ENCODE measurements around the gene OVCH1.
"Not testable (repeated sequence)": the region's sequence is repeated elsewhere in the genome, so short reads cannot be mapped to it uniquely, and the experiment has no call there.

Gene OVCH1

DNA sequence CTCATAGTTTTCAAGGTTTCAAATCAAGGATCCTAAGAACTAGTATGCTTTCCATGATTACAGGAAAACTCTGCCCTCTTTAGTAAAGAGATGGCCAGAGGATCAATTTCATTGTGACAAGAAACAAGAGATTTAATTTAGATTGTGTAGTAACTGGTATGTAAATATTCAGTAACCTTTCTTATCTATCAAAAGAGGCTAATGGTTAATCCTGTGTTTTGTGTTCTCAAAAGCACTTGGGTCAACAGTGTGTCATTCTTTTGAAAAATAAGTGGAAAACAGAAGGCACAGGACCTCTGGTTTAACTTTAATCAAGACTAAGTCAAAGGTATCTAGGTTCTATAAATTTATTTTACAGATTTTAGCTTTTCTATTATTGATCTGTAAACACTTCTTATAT lies 59.9 kb downstream of the OVCH1 start:
- Histone ChIP-seq H3K27ac (ENCODE audit: low read depth, low read length) (no peak overlapping the region), H2AFZ (ENCODE audit: low read length, unreplicated experiment) (no peak overlapping the region), H3K4me1 (ENCODE audit: control insufficient read depth, insufficient read depth, low read length, unreplicated experiment) (no peaks in the 10 kb centered on the region), H3K4me3 (ENCODE audit: low read depth, low read length) (no peak overlapping the region), H3K79me2 (ENCODE audit: control insufficient read depth, insufficient read depth, low read length, unreplicated experiment) (no peaks in the 10 kb centered on the region), H3K36me3 (ENCODE audit: insufficient read depth, low read length) (peaks cover 10% of the 10 kb centered on the region), H3K27me3 (ENCODE audit: insufficient read depth, low read length) (no peaks in the 10 kb centered on the region)

GRCh38 chr12:29436815-29437214 lies 60.7 kb downstream of the OVCH1 start:
- H3K27me3 ChIP-seq (ENCODE audit: insufficient read depth, low read length); H3K27ac ChIP-seq (ENCODE audit: low read depth, low read length); H3K79me2 ChIP-seq (ENCODE audit: control insufficient read depth, insufficient read depth, low read length, unreplicated experiment); H2AFZ ChIP-seq (ENCODE audit: low read length, unreplicated experiment); H3K4me3 ChIP-seq (ENCODE audit: low read depth, low read length); H3K4me1 ChIP-seq (ENCODE audit: control insufficient read depth, insufficient read depth, low read length, unreplicated experiment); H3K36me3 ChIP-seq (ENCODE audit: insufficient read depth, low read length): not testable (repeated sequence)

DNA sequence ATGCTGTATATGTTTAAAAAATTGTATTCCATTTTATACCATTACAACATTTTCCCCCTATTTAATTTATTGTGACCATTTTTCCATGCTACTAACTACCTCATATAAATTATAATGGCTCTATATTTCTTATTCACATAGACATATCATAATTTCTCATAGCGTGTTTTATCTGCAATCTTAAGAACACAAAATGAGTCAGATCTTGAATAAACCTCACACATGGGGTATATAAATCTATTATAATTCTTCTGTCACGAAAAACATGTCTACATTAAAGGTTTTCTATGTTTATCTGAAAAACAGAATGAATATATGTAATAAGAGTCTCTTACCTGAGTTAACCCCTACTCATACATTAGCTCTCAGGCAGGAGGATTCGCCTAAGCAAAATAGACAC lies 66.0 kb downstream of the OVCH1 start:
- Histone ChIP-seq H3K27me3 (ENCODE audit: insufficient read depth, low read length) (no peaks in the 10 kb centered on the region), H3K4me3 (ENCODE audit: low read depth, low read length) (no peak overlapping the region), H3K79me2 (ENCODE audit: control insufficient read depth, insufficient read depth, low read length, unreplicated experiment) (no peaks in the 10 kb centered on the region), H3K36me3 (ENCODE audit: insufficient read depth, low read length) (no peaks in the 10 kb centered on the region), H3K27ac (ENCODE audit: low read depth, low read length) (no peak overlapping the region), H3K4me1 (ENCODE audit: control insufficient read depth, insufficient read depth, low read length, unreplicated experiment) (peaks cover 16% of the 10 kb centered on the region), H2AFZ (ENCODE audit: low read length, unreplicated experiment) (no peak overlapping the region)

GRCh38 chr12:29430716-29431044 lies 66.8 kb downstream of the OVCH1 start:
- Histone ChIP-seq H3K27me3 (ENCODE audit: insufficient read depth, low read length) (no peaks in the 10 kb centered on the region), H3K36me3 (ENCODE audit: insufficient read depth, low read length) (no peaks in the 10 kb centered on the region), H3K4me1 (ENCODE audit: control insufficient read depth, insufficient read depth, low read length, unreplicated experiment) (peaks cover 24% of the 10 kb centered on the region), H3K79me2 (ENCODE audit: control insufficient read depth, insufficient read depth, low read length, unreplicated experiment) (no peaks in the 10 kb centered on the region), H2AFZ (ENCODE audit: low read length, unreplicated experiment) (no peak overlapping the region), H3K4me3 (ENCODE audit: low read depth, low read length) (no peak overlapping the region), H3K27ac (ENCODE audit: low read depth, low read length) (no peak overlapping the region)

GRCh38 chr12:29429999-29430715 lies 67.3 kb downstream of the OVCH1 start:
- Histone ChIP-seq H3K36me3 (ENCODE audit: insufficient read depth, low read length) (no peaks in the 10 kb centered on the region), H3K79me2 (ENCODE audit: control insufficient read depth, insufficient read depth, low read length, unreplicated experiment) (no peaks in the 10 kb centered on the region), H3K4me3 (ENCODE audit: low read depth, low read length) (no peak overlapping the region), H3K27ac (ENCODE audit: low read depth, low read length) (no peak overlapping the region), H3K27me3 (ENCODE audit: insufficient read depth, low read length) (no peaks in the 10 kb centered on the region), H2AFZ (ENCODE audit: low read length, unreplicated experiment) (no peak overlapping the region), H3K4me1 (ENCODE audit: control insufficient read depth, insufficient read depth, low read length, unreplicated experiment) (peaks cover 29% of the 10 kb centered on the region)

- Histone ChIP-seq H3K79me2 (ENCODE audit: control insufficient read depth, insufficient read depth, low read length, unreplicated experiment) (no peaks in the 10 kb centered on the region), H3K4me1 (ENCODE audit: control insufficient read depth, insufficient read depth, low read length, unreplicated experiment) (peaks cover 32% of the 10 kb centered on the region), H3K27me3 (ENCODE audit: insufficient read depth, low read length) (no peaks in the 10 kb centered on the region), H3K4me3 (ENCODE audit: low read depth, low read length) (no peak overlapping the region), H3K27ac (ENCODE audit: low read depth, low read length) (peak overlapping the region; percentile 43), H3K36me3 (ENCODE audit: insufficient read depth, low read length) (no peaks in the 10 kb centered on the region), H2AFZ (ENCODE audit: low read length, unreplicated experiment) (no peak overlapping the region)
Measured at GRCh38 chr12:29428633-29429032, 68.9 kb downstream of the OVCH1 start.

DNA sequence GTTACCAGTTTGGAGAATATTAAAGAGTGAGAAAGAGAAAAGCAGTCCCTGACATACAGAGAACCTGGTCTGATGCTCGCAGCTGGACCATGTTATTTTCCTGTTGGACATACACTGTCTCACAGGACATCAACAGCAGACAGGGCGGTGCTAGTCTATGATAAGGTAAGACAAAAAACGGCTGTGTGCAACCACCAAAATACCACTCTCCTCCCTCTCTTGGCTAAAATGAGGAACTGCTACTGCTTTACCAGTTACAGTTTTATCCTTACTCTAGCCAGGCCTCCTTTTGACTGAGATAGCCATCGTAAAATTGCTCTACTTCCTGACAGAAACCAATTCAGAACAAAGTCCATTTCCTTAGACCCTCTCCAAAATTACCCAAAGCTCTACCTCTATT lies 69.5 kb downstream of the OVCH1 start:
- Histone ChIP-seq H3K79me2 (ENCODE audit: control insufficient read depth, insufficient read depth, low read length, unreplicated experiment) (no peaks in the 10 kb centered on the region), H3K4me1 (ENCODE audit: control insufficient read depth, insufficient read depth, low read length, unreplicated experiment) (peaks cover 32% of the 10 kb centered on the region), H3K27me3 (ENCODE audit: insufficient read depth, low read length) (no peaks in the 10 kb centered on the region), H3K36me3 (ENCODE audit: insufficient read depth, low read length) (no peaks in the 10 kb centered on the region), H2AFZ (ENCODE audit: low read length, unreplicated experiment) (no peak overlapping the region), H3K4me3 (ENCODE audit: low read depth, low read length) (no peak overlapping the region), H3K27ac (ENCODE audit: low read depth, low read length) (peak overlapping the region; percentile 43)

DNA sequence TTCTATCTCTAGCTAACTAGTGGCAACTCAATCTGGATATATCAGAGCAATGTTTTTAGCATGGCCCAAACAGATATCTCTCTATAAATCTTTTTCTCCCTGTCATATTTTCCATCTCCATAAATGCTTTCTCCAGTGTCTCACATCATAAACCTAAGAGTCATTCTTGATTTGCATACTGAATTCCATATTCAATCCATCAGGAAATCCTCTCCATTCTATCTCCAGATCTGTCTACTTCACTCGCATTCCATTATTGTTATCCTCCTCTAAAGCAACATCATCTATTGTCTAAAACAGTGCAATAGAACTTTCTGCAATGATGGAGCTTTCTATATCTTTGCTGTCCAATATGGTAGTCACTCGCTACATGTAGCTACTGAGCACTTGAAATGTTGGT lies 71.0 kb downstream of the OVCH1 start:
- peak overlapping the region; percentile 50; the same call in 1 of the 2 replicates for H3K27ac ChIP-seq (ENCODE audit: low read depth, low read length)
- H3K4me1 ChIP-seq (ENCODE audit: control insufficient read depth, insufficient read depth, low read length, unreplicated experiment), result peaks cover 32% of the 10 kb centered on the region

DNA sequence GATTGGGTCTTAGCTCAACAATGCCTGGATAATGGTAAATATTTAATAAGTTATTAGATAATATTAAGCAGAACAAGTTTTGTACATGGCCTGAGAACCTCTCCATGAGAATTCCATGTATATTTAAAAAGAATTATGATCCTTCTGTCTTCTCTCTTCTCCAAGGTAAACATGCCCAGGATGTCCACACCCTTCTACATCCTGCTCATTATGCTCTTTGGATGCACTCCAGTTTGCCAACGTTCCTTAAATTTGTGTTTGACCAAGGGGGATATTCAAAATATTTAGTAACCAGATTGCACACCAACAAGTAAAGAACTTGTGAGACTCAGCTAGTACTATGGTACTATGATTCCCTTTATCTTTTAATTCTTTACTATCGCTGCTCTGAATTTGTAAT lies 71.8 kb downstream of the OVCH1 start:
- Histone ChIP-seq H3K27me3 (ENCODE audit: insufficient read depth, low read length) (no peaks in the 10 kb centered on the region), H3K79me2 (ENCODE audit: control insufficient read depth, insufficient read depth, low read length, unreplicated experiment) (no peaks in the 10 kb centered on the region), H3K4me1 (ENCODE audit: control insufficient read depth, insufficient read depth, low read length, unreplicated experiment) (peaks cover 32% of the 10 kb centered on the region), H2AFZ (ENCODE audit: low read length, unreplicated experiment) (no peak overlapping the region), H3K4me3 (ENCODE audit: low read depth, low read length) (no peak overlapping the region), H3K27ac (ENCODE audit: low read depth, low read length) (peak overlapping the region; percentile 50), H3K36me3 (ENCODE audit: insufficient read depth, low read length) (no peaks in the 10 kb centered on the region)

More for the DNA sequence above, 71.0 kb downstream of the OVCH1 start:
- no peaks in the 10 kb centered on the region for H3K27me3 ChIP-seq (ENCODE audit: insufficient read depth, low read length)
- H2AFZ ChIP-seq (ENCODE audit: low read length, unreplicated experiment), result no peak overlapping the region
- H3K79me2 ChIP-seq (ENCODE audit: control insufficient read depth, insufficient read depth, low read length, unreplicated experiment), result no peaks in the 10 kb centered on the region
- H3K4me3 ChIP-seq (ENCODE audit: low read depth, low read length), result no peak overlapping the region
- no peaks in the 10 kb centered on the region for H3K36me3 ChIP-seq (ENCODE audit: insufficient read depth, low read length)

DNA sequence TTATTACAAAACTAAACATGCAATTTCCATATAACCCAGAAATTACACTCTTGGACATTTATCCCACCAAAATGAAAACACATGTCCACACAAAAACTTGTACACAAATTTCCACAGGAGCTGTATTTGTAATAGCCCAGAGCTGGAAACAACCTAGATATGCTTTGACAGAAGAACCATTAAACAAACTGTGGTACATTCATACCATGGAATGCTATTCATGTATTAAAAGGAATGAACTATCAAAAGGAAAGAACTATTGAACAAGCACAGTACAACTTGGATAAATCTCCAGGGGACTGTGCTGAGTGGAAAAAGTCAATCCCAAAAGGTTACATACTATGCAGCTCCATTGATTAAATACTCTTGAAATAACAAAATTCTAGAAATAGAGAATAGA lies 80.7 kb downstream of the OVCH1 start:
- Histone ChIP-seq H3K4me1 (ENCODE audit: control insufficient read depth, insufficient read depth, low read length, unreplicated experiment) (no peaks in the 10 kb centered on the region), H3K36me3 (ENCODE audit: insufficient read depth, low read length) (no peaks in the 10 kb centered on the region), H3K79me2 (ENCODE audit: control insufficient read depth, insufficient read depth, low read length, unreplicated experiment) (no peaks in the 10 kb centered on the region), H3K27ac (ENCODE audit: low read depth, low read length) (no peak overlapping the region), H3K4me3 (ENCODE audit: low read depth, low read length) (no peak overlapping the region), H3K27me3 (ENCODE audit: insufficient read depth, low read length) (no peaks in the 10 kb centered on the region), H2AFZ (ENCODE audit: low read length, unreplicated experiment) (no peak overlapping the region)

DNA sequence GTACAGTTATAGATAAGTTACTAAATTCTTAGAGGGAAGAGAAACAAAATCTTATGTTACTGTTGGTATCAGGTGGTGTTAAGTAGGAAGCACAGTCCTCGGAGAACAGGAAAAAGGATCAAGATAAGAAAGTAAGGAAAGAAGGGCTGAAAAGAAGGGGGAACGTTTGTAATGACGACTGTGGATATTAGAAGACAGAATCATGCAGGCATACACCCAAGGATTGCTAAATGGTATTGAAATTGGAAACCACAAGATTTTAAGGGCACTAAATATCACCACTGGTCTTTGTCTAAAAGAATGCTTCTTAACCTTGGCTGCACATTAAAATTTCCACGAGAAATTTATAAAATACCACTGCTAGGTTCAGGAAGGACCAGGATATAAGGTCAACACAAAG lies 82.4 kb downstream of the OVCH1 start:
- no peak overlapping the region for H2AFZ ChIP-seq (ENCODE audit: low read length, unreplicated experiment)
- no peak overlapping the region for H3K4me3 ChIP-seq (ENCODE audit: low read depth, low read length)
- no peaks in the 10 kb centered on the region for H3K27me3 ChIP-seq (ENCODE audit: insufficient read depth, low read length)
- no peaks in the 10 kb centered on the region for H3K79me2 ChIP-seq (ENCODE audit: control insufficient read depth, insufficient read depth, low read length, unreplicated experiment)
- no peaks in the 10 kb centered on the region for H3K36me3 ChIP-seq (ENCODE audit: insufficient read depth, low read length)
- no peaks in the 10 kb centered on the region for H3K4me1 ChIP-seq (ENCODE audit: control insufficient read depth, insufficient read depth, low read length, unreplicated experiment)
- H3K27ac ChIP-seq (ENCODE audit: low read depth, low read length), result no peak overlapping the region
